ENCODE results near the gene SNAP25. TPM values are rescaled to one million over a fixed set of nuclear protein-coding genes. Genes with fewer than 3 reads are reported as not detected.

Gene SNAP25
- 0.34 and 1.9 TPM in 2 replicates for total RNA-seq

- no peak for DNase-seq (ENCODE audit: extremely low read depth, low read depth, low spot score)
Observed at GRCh38 chr20:10218536-10219451, at the start of gene SNAP25. Gene SNAP25, plus strand, starts transcription at chr20:10218830. Its CDS starts 56,662 bp downstream, at chr20:10275492.

GRCh38 chr20:10169752-10170151 lies 48.9 kb upstream of the SNAP25 start:
- no peak for DNase-seq (ENCODE audit: extremely low read depth, low read depth, low spot score)

GRCh38 chr20:10170261-10170660 lies 48.4 kb upstream of the SNAP25 start:
- DNase-seq (ENCODE audit: extremely low read depth, low read depth, low spot score) = no peak

GRCh38 chr20:10171864-10172751 lies 46.5 kb upstream of the SNAP25 start:
- DNase-seq (ENCODE audit: extremely low read depth, low read depth, low spot score) = no peak

GRCh38 chr20:10172998-10173655 lies 45.5 kb upstream of the SNAP25 start:
- DNase-seq (ENCODE audit: extremely low read depth, low read depth, low spot score) = no peak

GRCh38 chr20:10174400-10174799 lies 44.2 kb upstream of the SNAP25 start:
- no peak for DNase-seq (ENCODE audit: extremely low read depth, low read depth, low spot score)

GRCh38 chr20:10177326-10177725 lies 41.3 kb upstream of the SNAP25 start:
- no peak for DNase-seq (ENCODE audit: extremely low read depth, low read depth, low spot score)

- DNase-seq (ENCODE audit: extremely low read depth, low read depth, low spot score) = no peak
Observed at GRCh38 chr20:10178091-10178490, 40.5 kb upstream of the SNAP25 start.

- DNase-seq (ENCODE audit: extremely low read depth, low read depth, low spot score) = no peak
Observed at GRCh38 chr20:10178727-10179313, 39.8 kb upstream of the SNAP25 start.

- DNase-seq (ENCODE audit: extremely low read depth, low read depth, low spot score) = no peak
Observed at GRCh38 chr20:10179574-10180298, 38.9 kb upstream of the SNAP25 start.

- no peak for DNase-seq (ENCODE audit: extremely low read depth, low read depth, low spot score)
Observed at GRCh38 chr20:10180651-10181235, 37.9 kb upstream of the SNAP25 start.

- DNase-seq (ENCODE audit: extremely low read depth, low read depth, low spot score) = no peak
Observed at GRCh38 chr20:10185741-10186558, 32.7 kb upstream of the SNAP25 start.

GRCh38 chr20:10190456-10190855 lies 28.2 kb upstream of the SNAP25 start:
- no peak for DNase-seq (ENCODE audit: extremely low read depth, low read depth, low spot score)

- no peak for DNase-seq (ENCODE audit: extremely low read depth, low read depth, low spot score)
Observed at GRCh38 chr20:10192171-10192570, 26.5 kb upstream of the SNAP25 start.

GRCh38 chr20:10194166-10194565 lies 24.5 kb upstream of the SNAP25 start:
- no peak for DNase-seq (ENCODE audit: extremely low read depth, low read depth, low spot score)

GRCh38 chr20:10200330-10200729 lies 18.3 kb upstream of the SNAP25 start:
- DNase-seq (ENCODE audit: extremely low read depth, low read depth, low spot score) = no peak

GRCh38 chr20:10201321-10201870 lies 17.2 kb upstream of the SNAP25 start:
- no peak for DNase-seq (ENCODE audit: extremely low read depth, low read depth, low spot score)

- no peak for DNase-seq (ENCODE audit: extremely low read depth, low read depth, low spot score)
Observed at GRCh38 chr20:10209091-10209490, 9.5 kb upstream of the SNAP25 start.
